Measurements from ENCODE around the gene TIAM1.

The TIAM1 gene

DNA sequence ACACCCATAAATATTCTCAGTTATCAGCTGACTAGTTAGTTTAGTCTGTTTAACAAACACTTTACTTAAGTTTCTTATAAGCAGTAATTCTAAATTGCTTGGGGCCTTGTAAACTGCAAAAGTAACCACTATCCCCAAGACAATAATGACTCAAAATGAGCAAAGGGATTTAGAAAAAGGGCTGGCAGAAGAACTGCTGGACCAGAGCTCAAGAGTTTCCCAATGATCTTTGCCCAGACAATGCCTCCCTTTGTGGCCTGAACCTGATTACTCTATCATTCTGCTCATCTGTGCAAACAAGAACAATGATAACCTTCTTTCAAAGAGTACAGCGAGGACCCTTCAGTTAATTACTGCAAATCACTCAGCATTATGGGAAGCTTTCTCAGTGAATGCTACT lies 123.5 kb downstream of the TIAM1 start:
- no peak for DNase-seq (ENCODE audit: extremely low read depth, insufficient read length)

DNA sequence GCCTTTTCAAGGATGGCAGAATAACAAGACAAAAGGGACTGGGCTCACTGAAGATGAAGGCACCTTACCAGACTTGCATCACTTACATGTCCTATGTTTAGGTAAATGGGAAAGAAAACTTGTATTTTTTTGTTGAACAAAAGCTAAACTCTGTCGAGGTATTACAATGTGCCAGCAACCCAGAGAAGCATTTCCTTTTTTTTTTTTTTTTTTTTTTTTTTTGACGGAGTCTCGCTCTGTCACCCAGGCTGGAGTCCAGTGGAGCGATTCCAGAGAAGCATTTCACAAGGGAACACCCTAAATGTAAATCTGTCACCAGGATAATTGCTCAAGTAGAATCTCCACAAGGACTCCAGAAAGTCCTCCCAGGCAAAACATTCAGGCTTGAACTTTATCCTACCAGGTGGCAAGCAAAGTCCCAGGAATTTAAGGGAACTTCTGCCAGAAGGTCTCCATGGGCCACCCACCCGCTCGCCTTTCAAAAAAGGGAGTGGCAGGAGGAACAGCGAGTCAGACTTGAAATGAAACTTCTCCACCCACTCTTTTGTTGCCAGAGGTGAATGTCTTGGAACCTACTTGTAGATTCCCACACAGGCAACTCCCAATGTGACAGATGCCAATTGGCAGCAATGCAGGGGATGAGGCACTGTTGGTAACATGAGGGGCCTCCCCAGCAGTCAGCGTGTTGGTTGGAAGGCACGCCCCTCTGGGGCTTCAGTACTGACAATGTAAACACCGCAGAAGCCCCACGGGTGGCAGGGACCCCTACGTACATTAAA lies 125.0 kb downstream of the TIAM1 start:
- Histone ChIP-seq H3K36me3 (ENCODE audit: control insufficient read depth, insufficient read depth, low read length) (no peaks in the 10 kb centered on the region), H3K27me3 (replicated peaks; ENCODE audit: control insufficient read depth, insufficient read depth, low read length) (no peaks in the 10 kb centered on the region), H3K4me3 (replicated peaks; ENCODE audit: low read depth, low read length) (no peak overlapping the region)
- TF ChIP-seq, protein P1, sequence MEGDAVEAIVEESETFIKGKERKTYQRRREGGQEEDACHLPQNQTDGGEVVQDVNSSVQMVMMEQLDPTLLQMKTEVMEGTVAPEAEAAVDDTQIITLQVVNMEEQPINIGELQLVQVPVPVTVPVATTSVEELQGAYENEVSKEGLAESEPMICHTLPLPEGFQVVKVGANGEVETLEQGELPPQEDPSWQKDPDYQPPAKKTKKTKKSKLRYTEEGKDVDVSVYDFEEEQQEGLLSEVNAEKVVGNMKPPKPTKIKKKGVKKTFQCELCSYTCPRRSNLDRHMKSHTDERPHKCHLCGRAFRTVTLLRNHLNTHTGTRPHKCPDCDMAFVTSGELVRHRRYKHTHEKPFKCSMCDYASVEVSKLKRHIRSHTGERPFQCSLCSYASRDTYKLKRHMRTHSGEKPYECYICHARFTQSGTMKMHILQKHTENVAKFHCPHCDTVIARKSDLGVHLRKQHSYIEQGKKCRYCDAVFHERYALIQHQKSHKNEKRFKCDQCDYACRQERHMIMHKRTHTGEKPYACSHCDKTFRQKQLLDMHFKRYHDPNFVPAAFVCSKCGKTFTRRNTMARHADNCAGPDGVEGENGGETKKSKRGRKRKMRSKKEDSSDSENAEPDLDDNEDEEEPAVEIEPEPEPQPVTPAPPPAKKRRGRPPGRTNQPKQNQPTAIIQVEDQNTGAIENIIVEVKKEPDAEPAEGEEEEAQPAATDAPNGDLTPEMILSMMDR (IDR thresholded peaks at IDR 0.05; ENCODE audit: insufficient read depth, low read length, poor library complexity, severe bottlenecking), result no peak
- DNase-seq (ENCODE audit: extremely low read depth, insufficient read length), result no peak

More for the DNA sequence above, 123.5 kb downstream of the TIAM1 start:
- no peak overlapping the region for H3K4me3 ChIP-seq (replicated peaks; ENCODE audit: low read depth, low read length)
- no peaks in the 10 kb centered on the region for H3K36me3 ChIP-seq (ENCODE audit: control insufficient read depth, insufficient read depth, low read length)
- TF ChIP-seq, protein P1 (IDR thresholded peaks at IDR 0.05; ENCODE audit: insufficient read depth, low read length, poor library complexity, severe bottlenecking), result no peak
- H3K27me3 ChIP-seq (replicated peaks; ENCODE audit: control insufficient read depth, insufficient read depth, low read length), result no peaks in the 10 kb centered on the region

- DNase-seq (ENCODE audit: extremely low read depth, insufficient read length), result no peak
- Histone ChIP-seq H3K36me3 (ENCODE audit: control insufficient read depth, insufficient read depth, low read length) (no peaks in the 10 kb centered on the region), H3K4me3 (replicated peaks; ENCODE audit: low read depth, low read length) (no peak overlapping the region), H3K27me3 (replicated peaks; ENCODE audit: control insufficient read depth, insufficient read depth, low read length) (no peaks in the 10 kb centered on the region)
- TF ChIP-seq, protein P1 (IDR thresholded peaks at IDR 0.05; ENCODE audit: insufficient read depth, low read length, poor library complexity, severe bottlenecking), result no peak
Observed at GRCh38 chr21:31216206-31216605, 127.9 kb downstream of the TIAM1 start.

DNA sequence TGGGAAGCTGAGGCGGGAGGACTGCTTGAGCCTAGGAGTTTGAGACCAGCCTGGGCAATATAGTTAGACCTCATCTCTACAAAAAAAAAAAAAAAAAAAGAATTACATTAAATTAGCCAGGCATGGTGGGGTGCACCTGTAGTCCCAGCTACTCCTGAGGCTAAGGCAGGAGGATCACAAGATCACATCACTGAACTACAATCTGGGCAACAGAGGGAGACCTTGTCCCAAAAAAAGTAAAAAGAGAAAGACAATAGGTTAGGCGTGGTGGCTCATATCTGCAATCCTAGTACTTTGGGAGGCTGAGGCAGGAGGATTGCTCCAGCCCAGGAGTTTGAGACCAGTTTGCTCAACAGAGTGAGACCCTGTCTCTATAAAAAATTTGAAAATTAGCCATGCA lies 130.3 kb downstream of the TIAM1 start:
- Histone ChIP-seq H3K36me3 (ENCODE audit: control insufficient read depth, insufficient read depth, low read length) (no peaks in the 10 kb centered on the region), H3K27me3 (replicated peaks; ENCODE audit: control insufficient read depth, insufficient read depth, low read length) (no peaks in the 10 kb centered on the region), H3K4me3 (replicated peaks; ENCODE audit: low read depth, low read length) (no peak overlapping the region)
- TF ChIP-seq, protein P1 (IDR thresholded peaks at IDR 0.05; ENCODE audit: insufficient read depth, low read length, poor library complexity, severe bottlenecking), result peak; percentile 4
- no peak for DNase-seq (ENCODE audit: extremely low read depth, insufficient read length)

DNA sequence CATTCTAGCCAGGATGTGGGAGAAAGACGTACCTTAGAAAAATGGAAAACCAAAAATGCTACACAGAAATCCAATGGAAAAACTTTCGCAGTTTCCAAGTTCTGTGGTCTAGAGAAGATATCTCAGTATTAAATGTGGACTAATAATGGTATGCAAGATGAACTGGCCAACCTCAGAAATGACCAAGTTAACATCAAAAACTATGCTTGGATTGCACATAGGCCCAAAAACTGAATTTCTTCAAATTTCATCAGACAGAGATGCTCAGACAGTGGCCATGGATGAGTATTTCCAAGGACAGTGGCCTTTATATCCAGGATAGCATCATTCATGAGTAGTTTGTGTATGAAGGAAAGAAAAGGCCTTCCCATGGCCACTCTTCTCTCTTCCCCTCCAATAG lies 132.2 kb downstream of the TIAM1 start:
- no peaks in the 10 kb centered on the region for H3K36me3 ChIP-seq (ENCODE audit: control insufficient read depth, insufficient read depth, low read length)
- DNase-seq (ENCODE audit: extremely low read depth, insufficient read length), result no peak
- H3K4me3 ChIP-seq (replicated peaks; ENCODE audit: low read depth, low read length), result no peak overlapping the region
- H3K27me3 ChIP-seq (replicated peaks; ENCODE audit: control insufficient read depth, insufficient read depth, low read length), result no peaks in the 10 kb centered on the region
- TF ChIP-seq, protein P1 (IDR thresholded peaks at IDR 0.05; ENCODE audit: insufficient read depth, low read length, poor library complexity, severe bottlenecking), result no peak

All from GM06990 (cell line).